ENCODE results near the gene MDK.
A peak's percentile ranks its signal among the peaks of the same experiment; 100 is the strongest.
"Not testable (repeated sequence)": the region's sequence is repeated elsewhere in the genome, so short reads cannot be mapped to it uniquely, and the experiment has no call there.

Gene MDK

DNA sequence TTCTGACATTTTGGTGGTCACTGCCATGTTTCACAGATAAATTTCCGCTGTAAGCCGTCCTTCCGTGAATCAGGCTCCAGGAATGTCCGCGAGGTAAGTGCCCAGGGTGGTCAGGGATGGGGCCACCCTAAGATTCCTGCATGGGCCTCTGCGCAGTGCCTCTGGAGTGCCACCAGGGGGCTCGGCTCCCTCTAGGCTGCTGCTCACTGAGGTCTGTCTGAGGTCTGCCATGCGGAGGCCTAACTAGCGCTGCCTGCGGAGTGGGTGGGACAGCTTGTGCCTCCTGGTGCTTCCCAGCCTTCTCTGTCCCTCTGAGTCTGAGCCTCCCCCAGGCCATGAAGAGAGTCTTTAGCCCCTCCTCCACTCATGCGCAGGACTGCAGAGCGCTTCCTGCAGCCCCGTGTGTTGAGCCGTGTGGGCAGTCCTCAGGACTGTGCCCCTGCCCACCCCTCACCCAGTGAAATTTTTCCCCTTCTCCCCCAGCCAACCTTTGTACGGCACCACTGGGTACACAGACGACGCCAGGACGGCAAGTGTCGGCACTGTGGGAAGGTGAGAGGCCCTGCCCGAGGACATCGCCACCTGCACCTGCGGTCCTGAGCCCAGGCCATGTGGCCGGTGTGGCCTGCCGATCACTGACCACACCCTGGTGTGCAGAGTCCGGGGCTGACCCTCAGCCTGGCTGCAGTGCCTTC, 11.9 kb upstream of the MDK start:
- peak; percentile 70 for DNase-seq

DNA sequence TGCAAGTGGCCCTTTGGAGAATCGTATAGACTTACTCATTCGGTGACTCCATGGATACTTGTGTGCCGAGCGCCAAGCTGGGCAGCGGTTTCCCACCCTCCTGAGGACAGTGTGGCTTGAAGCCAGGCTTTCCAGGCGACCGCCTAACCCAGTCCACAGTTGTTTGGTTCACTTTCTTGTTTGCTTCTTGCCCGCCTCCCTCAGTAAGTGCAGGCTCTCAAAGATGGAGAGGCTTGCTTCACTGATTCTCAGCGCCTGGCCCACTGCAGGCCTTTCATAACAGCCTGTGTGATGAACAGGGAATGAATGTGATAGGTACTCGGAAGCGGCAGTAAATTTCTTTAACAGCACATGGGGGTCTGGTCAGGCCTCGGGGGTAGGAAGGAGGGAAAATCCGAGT, 11.2 kb upstream of the MDK start:
- DNase-seq: no peak

DNA sequence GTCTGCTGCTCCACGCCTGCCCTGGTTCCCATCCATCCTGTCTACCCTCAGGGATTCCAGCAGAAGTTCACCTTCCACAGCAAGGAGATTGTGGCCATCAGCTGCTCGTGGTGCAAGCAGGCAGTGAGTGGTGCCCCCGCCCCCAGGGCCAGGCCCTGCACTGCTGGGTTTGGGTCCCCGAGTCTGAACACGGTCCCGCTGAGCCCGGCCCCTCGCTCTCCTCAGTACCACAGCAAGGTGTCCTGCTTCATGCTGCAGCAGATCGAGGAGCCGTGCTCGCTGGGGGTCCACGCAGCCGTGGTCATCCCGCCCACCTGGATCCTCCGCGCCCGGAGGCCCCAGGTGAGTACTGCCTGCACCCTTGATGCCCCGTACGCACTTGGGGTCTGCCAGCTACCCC, 10.2 kb upstream of the MDK start:
- not testable (repeated sequence) for DNase-seq

GRCh38 chr11:46372086-46372485, 9.4 kb upstream of the MDK start:
- no peak for DNase-seq

DNA sequence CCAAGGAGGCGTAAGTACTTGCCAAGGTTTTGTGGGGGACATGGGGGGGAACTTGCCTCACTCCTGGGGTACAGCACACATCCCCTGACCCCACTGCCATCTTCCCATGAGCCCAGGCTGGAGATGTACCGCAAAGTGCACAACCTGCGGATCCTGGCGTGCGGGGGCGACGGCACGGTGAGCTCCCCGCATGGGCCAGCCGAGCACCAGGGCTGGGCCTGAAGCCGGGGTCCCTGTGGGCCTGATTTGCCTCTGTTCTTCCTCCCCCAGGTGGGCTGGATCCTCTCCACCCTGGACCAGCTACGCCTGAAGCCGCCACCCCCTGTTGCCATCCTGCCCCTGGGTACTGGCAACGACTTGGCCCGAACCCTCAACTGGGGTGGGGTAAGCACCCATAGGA, 9.0 kb upstream of the MDK start:
- DNase-seq: not testable (repeated sequence)

- DNase-seq: no peak
These were observed 7.4 kb upstream of the MDK start for GRCh38 chr11:46373787-46374740.

GRCh38 chr11:46374815-46375214, 6.7 kb upstream of the MDK start:
- DNase-seq: no peak

GRCh38 chr11:46375392-46376101, 5.9 kb upstream of the MDK start:
- DNase-seq: no peak

- DNase-seq: no peak
These were observed 5.0 kb upstream of the MDK start for GRCh38 chr11:46376258-46377050.

DNA sequence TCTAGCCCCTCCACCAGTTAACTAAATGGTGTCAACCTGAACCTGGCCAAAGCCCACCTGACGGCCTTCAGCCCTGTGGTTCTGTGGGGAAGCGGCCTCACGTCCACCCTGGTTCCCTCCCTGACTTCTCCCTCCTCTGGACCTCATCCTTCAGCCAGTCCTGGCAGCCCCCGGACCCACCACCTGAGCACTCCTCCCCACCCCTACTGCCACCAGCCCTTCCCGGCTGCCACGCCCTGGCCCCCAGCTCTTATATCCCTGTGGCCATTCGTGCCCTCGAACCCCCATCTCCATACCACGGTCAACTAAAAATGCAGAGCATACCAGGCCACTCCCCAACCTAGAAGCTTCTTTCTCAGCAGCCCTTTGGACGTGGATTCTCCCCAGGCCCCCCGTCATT, 4.2 kb upstream of the MDK start:
- no peak for DNase-seq

GRCh38 chr11:46377831-46378230, 3.6 kb upstream of the MDK start:
- DNase-seq: no peak

GRCh38 chr11:46378296-46378695, 3.2 kb upstream of the MDK start:
- no peak for DNase-seq

GRCh38 chr11:46378811-46379481, 2.5 kb upstream of the MDK start:
- DNase-seq: no peak

GRCh38 chr11:46379482-46380293, 1.8 kb upstream of the MDK start:
- not testable (repeated sequence) for DNase-seq

DNA sequence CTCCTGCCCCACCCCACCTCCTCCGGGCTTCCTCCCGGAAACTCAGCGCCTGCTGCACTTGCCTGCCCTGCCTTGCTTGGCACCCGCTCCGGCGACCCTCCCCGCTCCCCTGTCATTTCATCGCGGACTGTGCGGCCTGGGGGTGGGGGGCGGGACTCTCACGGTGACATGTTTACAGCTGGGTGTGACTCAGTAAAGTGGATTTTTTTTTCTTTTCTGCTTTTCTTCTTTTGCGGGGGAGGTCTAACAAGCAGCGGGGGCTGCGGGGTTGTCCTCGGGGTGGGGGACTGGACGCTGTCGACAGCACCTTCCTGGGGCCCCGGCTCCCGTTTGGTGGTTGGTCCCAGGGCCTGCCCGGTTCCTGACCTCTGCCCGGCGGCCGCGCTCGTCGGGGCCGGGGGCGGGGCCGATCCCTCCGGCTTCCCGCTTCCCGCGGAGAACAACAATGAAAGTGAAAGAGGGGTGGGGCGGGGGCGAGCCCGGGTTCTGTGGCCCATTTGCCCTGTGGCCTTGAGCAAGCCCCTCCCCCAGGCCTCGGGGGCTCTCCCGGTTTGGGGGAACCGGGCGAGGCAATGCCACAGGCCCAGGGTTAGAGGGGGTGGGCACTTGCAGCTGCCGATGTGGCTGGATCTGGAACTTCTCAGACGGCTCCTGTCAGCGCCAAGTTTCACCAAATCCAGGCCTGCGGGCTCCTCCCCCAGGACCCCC, 975 bp upstream of the MDK start:
- no peak for DNase-seq

GRCh38 chr11:46381819-46382645, 563 bp downstream of the MDK start:
- no peak for DNase-seq

GRCh38 chr11:46382646-46383403, 1.4 kb downstream of the MDK start:
- DNase-seq: peak; percentile 21

- DNase-seq: no peak
These were observed 1.9 kb downstream of the MDK start for GRCh38 chr11:46383404-46383758.

All from NCI-H1694 (cell line).